Lower leg skin (tissue), 4 donors: Measurements from ENCODE around the gene NOL12. TPM values are rescaled to one million over a fixed set of nuclear protein-coding genes. Genes with fewer than 3 reads are reported as not detected.
A peak's percentile ranks its signal among the peaks of the same experiment; 100 is the strongest.

Source experiments
- DNase-seq, 2 donors: peaks; one replicate each; pipeline ENCODE4 v3.0.0-alpha.2; 2019; ENCODE audit warnings: low spot score in 2 of 2
- H3K4me3 ChIP-seq: fragments of 200-600 bp; sonication (generic); 2 replicates; pipeline ENCODE4 v1.5.1; 2017; ENCODE audit warnings: mild to moderate bottlenecking, low read depth; ENCODE audit not compliant: poor library complexity, severe bottlenecking
- CTCF ChIP-seq, 3 donors: fragments of 450-650 bp; IDR thresholded peaks; one replicate each; pipeline ENCODE4 v1.5.1; 2016; ENCODE audit warnings: antibody characterized with exemption in 3 of 3, mild to moderate bottlenecking in 3 of 3, moderate library complexity in 2 of 3
- POLR2A ChIP-seq, 2 donors: fragments of 450-650 bp; IDR thresholded peaks; one replicate each; pipeline ENCODE4 v1.6.1; 2016 to 2017; ENCODE audit warnings: antibody characterized with exemption in 2 of 2, mild to moderate bottlenecking in 1 of 2, moderate library complexity in 1 of 2
- WGBS, 2 donors: methylation state at CpG; one replicate each; pipeline ENCODE4 v1.1.5; 2018; 5-methylcytosine and 5-hydroxymethylcytosine counted together
- intact Hi-C: fragments of 100-400 bp; cut with DNase I; formaldehyde crosslinking; loops from one replicate; pipeline ENCODE4 v1.15.0; 2023; ENCODE audit warnings: low total_unique reads
- total RNA-seq, 4 donors: library from RNA; depleted of rRNA; stranded (reverse); fragments of >200 nt; gene quantifications; one replicate each; pipeline ENCODE4 v1.1.0, GENCODE V29; 2016

The NOL12 gene
- total RNA-seq, 4 donors from 2014 or later = 24.3 to 72.3 (median 36.1) TPM

DNA sequence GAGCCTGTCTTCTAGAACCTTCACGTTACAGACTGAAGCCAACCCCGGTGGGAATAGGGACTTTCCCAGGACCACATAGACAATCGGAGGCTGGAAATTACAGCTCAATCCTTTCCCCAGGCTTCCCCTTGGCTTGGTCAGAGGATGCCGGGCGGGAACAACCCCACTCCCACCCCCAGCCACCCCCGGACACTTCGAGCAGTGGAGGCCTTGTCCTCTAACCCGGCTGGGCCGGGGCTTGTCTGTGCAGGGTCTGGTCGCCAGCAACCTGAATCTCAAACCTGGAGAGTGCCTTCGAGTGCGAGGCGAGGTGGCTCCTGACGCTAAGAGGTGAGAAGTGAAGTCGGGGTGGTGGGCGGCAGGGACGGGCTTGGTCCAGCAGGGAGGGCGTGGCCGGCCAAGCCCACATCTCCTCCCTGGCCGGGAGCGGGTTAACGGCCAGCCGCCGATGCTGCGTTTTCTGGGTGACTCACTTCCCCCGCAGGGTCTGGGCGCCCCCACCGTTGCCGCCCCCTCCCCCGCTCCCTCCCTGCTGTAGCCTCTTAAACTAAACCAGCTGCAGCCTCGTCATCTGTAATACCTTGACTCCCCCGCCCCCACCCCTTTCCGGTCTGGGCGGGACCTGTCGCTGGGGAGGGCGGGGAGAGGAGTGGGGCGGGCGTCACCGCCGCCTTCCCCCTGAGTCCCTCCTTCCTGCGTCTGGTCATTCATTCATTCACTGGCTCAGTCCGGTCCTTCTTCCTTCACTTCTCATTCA lies 9.2 kb upstream of the NOL12 start:
- TF ChIP-seq CTCF (IDR thresholded peaks at IDR 0.05) (no peak), POLR2A (IDR thresholded peaks at IDR 0.05) (no peak)
- peak overlapping the region; percentile 40 for H3K4me3 ChIP-seq
- DNase-seq = peak; percentile 80 to 96
- 0 to 2% methylated on average over 33 to 34 of the region's 42 CpGs for WGBS, 2 donors
- intact Hi-C loops = no loop called here

- intact Hi-C loops = no loop called here
- no peak for TF ChIP-seq POLR2A (IDR thresholded peaks at IDR 0.05)
- no peak for TF ChIP-seq CTCF (IDR thresholded peaks at IDR 0.05)
- no peak for DNase-seq
- WGBS, 2 donors = 43 to 58% methylated on average over 15 of the region's 15 CpGs
- H3K4me3 ChIP-seq = no peak overlapping the region
Observed at GRCh38 chr22:37677493-37677974, 8.6 kb upstream of the NOL12 start.

- TF ChIP-seq CTCF (IDR thresholded peaks at IDR 0.05) (no peak), POLR2A (IDR thresholded peaks at IDR 0.05) (no peak)
- H3K4me3 ChIP-seq = no peak overlapping the region
- intact Hi-C loops = no loop called here
- 61 to 80% methylated on average over 17 to 18 of the region's 18 CpGs for WGBS, 2 donors
- no peak for DNase-seq
Observed at GRCh38 chr22:37678372-37678771, 7.8 kb upstream of the NOL12 start.

GRCh38 chr22:37679670-37680069 lies 6.5 kb upstream of the NOL12 start:
- H3K4me3 ChIP-seq = no peak overlapping the region
- no peak for TF ChIP-seq CTCF (IDR thresholded peaks at IDR 0.05)
- TF ChIP-seq POLR2A (IDR thresholded peaks at IDR 0.05) = no peak
- no peak for DNase-seq
- WGBS, 2 donors = 77 to 85% methylated on average over 8 of the region's 8 CpGs
- intact Hi-C loops = no loop called here

DNA sequence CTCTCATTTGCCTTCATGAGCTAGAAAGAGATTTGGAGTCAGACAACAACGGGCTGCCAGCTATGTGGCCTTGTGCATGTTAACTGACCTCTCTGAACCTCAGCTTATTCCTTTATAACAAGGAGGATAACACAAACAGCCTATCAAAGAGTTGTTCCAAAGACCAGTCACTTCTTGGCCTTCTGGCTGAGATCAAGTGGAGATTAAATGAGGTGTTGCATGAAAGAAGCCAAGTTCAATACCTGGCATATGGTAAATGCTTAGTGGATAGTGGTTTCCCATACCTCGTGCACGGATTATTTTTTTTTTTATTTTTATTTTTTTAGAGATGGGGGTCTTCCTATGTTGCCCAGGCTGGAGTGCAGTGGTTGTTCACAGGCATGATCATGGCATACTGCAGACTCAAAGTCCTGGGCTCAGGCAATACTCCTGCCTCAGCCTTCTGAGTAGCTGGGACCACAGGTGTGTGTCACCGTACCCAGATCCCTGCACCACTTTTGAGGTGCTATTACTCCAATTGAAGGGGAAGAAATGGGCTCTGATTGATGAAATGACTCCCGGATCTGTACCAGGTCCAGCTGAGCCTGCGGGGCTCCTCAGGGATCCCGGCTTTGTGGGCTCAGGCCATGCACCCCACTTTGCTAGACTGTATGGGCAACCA lies 5.8 kb upstream of the NOL12 start:
- intact Hi-C loops = no loop called here

More for the DNA sequence above, 5.8 kb upstream of the NOL12 start:
- TF ChIP-seq CTCF (IDR thresholded peaks at IDR 0.05) = no peak
- 67 to 69% methylated on average over 7 of the region's 7 CpGs for WGBS, 2 donors
- H3K4me3 ChIP-seq = no peak overlapping the region
- DNase-seq = no peak
